Parathyroid adenoma (tissue), 2 donors: ENCODE results near the gene USP26.

Experiments used
- H2AFZ ChIP-seq: fragments of 300-600 bp; sonication (generic); one replicate; pipeline ENCODE4 v1.7.0; 2017; ENCODE audit warnings: antibody characterized with exemption, mild to moderate bottlenecking
- H3K27ac ChIP-seq: fragments of 300-600 bp; sonication (generic); one replicate; pipeline ENCODE4 v1.7.0; 2017
- H3K27me3 ChIP-seq: fragments of 300-600 bp; sonication (generic); one replicate; pipeline ENCODE4 v1.7.0; 2017; ENCODE audit warnings: low read length; ENCODE audit not compliant: control insufficient read depth, insufficient read depth
- H3K36me3 ChIP-seq: fragments of 300-600 bp; sonication (generic); one replicate; pipeline ENCODE4 v1.7.0; 2017; ENCODE audit warnings: low read length; ENCODE audit not compliant: control insufficient read depth, insufficient read depth
- H3K4me1 ChIP-seq: fragments of 300-600 bp; sonication (generic); one replicate; pipeline ENCODE4 v1.7.0; 2017; ENCODE audit warnings: control low read depth
- H3K4me2 ChIP-seq: fragments of 300-600 bp; sonication (generic); one replicate; pipeline ENCODE4 v1.7.0; 2017; ENCODE audit warnings: low read length
- H3K4me3 ChIP-seq: fragments of 300-600 bp; sonication (generic); one replicate; pipeline ENCODE4 v1.7.0; 2017; ENCODE audit warnings: low read depth, low read length
- H3K79me2 ChIP-seq: fragments of 300-600 bp; sonication (generic); one replicate; pipeline ENCODE4 v1.7.0; 2017; ENCODE audit warnings: control low read depth
- H3K9ac ChIP-seq: fragments of 300-600 bp; sonication (generic); one replicate; pipeline ENCODE4 v1.7.0; 2017; ENCODE audit warnings: mild to moderate bottlenecking
- H3K9me3 ChIP-seq: fragments of 300-600 bp; sonication (generic); one replicate; pipeline ENCODE4 v1.7.0; 2017; ENCODE audit warnings: low read length; ENCODE audit not compliant: control insufficient read depth
- CTCF ChIP-seq: fragments of 300-600 bp; sonication (generic); IDR thresholded peaks from one replicate; pipeline ENCODE4 v1.7.0; 2017; ENCODE audit warnings: antibody characterized with exemption, mild to moderate bottlenecking
- donor health status: primary hyperparathyroidism.

USP26 gene

GRCh38 chrX:133033010-133033409 lies 63.9 kb downstream of the USP26 start:
- no peak overlapping the region for H2AFZ ChIP-seq
- no peak overlapping the region for H3K4me3 ChIP-seq
- no peaks in the 10 kb centered on the region for H3K9me3 ChIP-seq
- no peak overlapping the region for H3K4me2 ChIP-seq
- no peak overlapping the region for H3K27ac ChIP-seq
- no peaks in the 10 kb centered on the region for H3K36me3 ChIP-seq
- no peaks in the 10 kb centered on the region for H3K27me3 ChIP-seq
- H3K79me2 ChIP-seq, result no peaks in the 10 kb centered on the region
- no peak overlapping the region for H3K9ac ChIP-seq
- no peak for TF ChIP-seq CTCF
- no peaks in the 10 kb centered on the region for H3K4me1 ChIP-seq

GRCh38 chrX:133018229-133018628 lies 78.7 kb downstream of the USP26 start:
- Histone ChIP-seq H3K79me2 (no peaks in the 10 kb centered on the region), H3K27ac (no peak overlapping the region), H3K27me3 (no peaks in the 10 kb centered on the region), H3K9me3 (no peaks in the 10 kb centered on the region), H3K4me1 (no peaks in the 10 kb centered on the region), H2AFZ (no peak overlapping the region), H3K36me3 (no peaks in the 10 kb centered on the region), H3K4me2 (no peak overlapping the region), H3K9ac (no peak overlapping the region), H3K4me3 (no peak overlapping the region)
- TF ChIP-seq CTCF, result no peak

GRCh38 chrX:133007458-133007857 lies 89.5 kb downstream of the USP26 start:
- Histone ChIP-seq H3K36me3 (no peaks in the 10 kb centered on the region), H3K9ac (no peak overlapping the region), H3K4me2 (no peak overlapping the region), H2AFZ (no peak overlapping the region), H3K27me3 (no peaks in the 10 kb centered on the region), H3K9me3 (no peaks in the 10 kb centered on the region), H3K4me1 (no peaks in the 10 kb centered on the region), H3K79me2 (no peaks in the 10 kb centered on the region), H3K4me3 (no peak overlapping the region), H3K27ac (no peak overlapping the region)
- TF ChIP-seq CTCF, result no peak

GRCh38 chrX:133005616-133006015 lies 91.3 kb downstream of the USP26 start:
- no peaks in the 10 kb centered on the region for H3K9me3 ChIP-seq
- no peak overlapping the region for H3K4me3 ChIP-seq
- no peaks in the 10 kb centered on the region for H3K79me2 ChIP-seq
- H3K4me1 ChIP-seq, result no peaks in the 10 kb centered on the region
- no peak overlapping the region for H3K9ac ChIP-seq
- H3K27ac ChIP-seq, result no peak overlapping the region
- no peak overlapping the region for H3K4me2 ChIP-seq
- H2AFZ ChIP-seq, result no peak overlapping the region
- no peak for TF ChIP-seq CTCF
- H3K27me3 ChIP-seq, result no peaks in the 10 kb centered on the region
- H3K36me3 ChIP-seq, result no peaks in the 10 kb centered on the region

- Histone ChIP-seq H3K4me2 (no peak overlapping the region), H3K27me3 (no peaks in the 10 kb centered on the region), H3K9me3 (no peaks in the 10 kb centered on the region), H3K79me2 (no peaks in the 10 kb centered on the region), H3K27ac (no peak overlapping the region), H2AFZ (no peak overlapping the region), H3K4me3 (no peak overlapping the region), H3K4me1 (no peaks in the 10 kb centered on the region), H3K36me3 (no peaks in the 10 kb centered on the region), H3K9ac (no peak overlapping the region)
- peak; percentile 16 for TF ChIP-seq CTCF
These were observed 91.9 kb downstream of the USP26 start for GRCh38 chrX:133005042-133005441.
